ENCODE results near the gene PCDHA10. TPM values are rescaled to one million over a fixed set of nuclear protein-coding genes. Genes with fewer than 3 reads are reported as not detected.

Gene PCDHA10
- total RNA-seq, 1 donor from 2014 or later = not detected

GRCh38 chr5:140881889-140882590 is 26.3 kb downstream of the PCDHA10 start, which contains the start of gene PCDHA13:
Gene PCDHA13 (plus strand): TSS chr5:140882124. CDS start chr5:140882269, 145 bp downstream.
- intact Hi-C loops (cut with micrococcal nuclease) = loop anchor here (5.0 to 10.0 kb wide), 2 partner anchors 90 to 273 kb away; partner anchors contain the start of genes PCDHA2 and PCDHB6

GRCh38 chr5:140882591-140882899 is 26.8 kb downstream of the PCDHA10 start:
- intact Hi-C loops (cut with micrococcal nuclease) = loop anchor here (5.0 to 10.0 kb wide), 2 partner anchors 90 to 272 kb away; partner anchors contain the start of genes PCDHA2 and PCDHB6

GRCh38 chr5:140883373-140883772 is 27.7 kb downstream of the PCDHA10 start:
- intact Hi-C loops (cut with micrococcal nuclease) = loop anchor here (5.0 to 10.0 kb wide), 2 partner anchors 91 to 271 kb away; partner anchors contain the start of genes PCDHA2 and PCDHB6

GRCh38 chr5:140883927-140884697 is 28.4 kb downstream of the PCDHA10 start:
- intact Hi-C loops (cut with micrococcal nuclease) = loop anchor here (5.0 to 10.0 kb wide), 2 partner anchors 92 to 271 kb away; partner anchors contain the start of genes PCDHA2 and PCDHB6

- intact Hi-C loops (cut with micrococcal nuclease) = no loop called here
Observed at GRCh38 chr5:140916325-140916724, 60.6 kb downstream of the PCDHA10 start.

Other genes starting within 250 kb of the PCDHA10 start
- 0.51 and 0.56 TPM in 2 replicates for gene CD14, start 222.7 kb upstream of the PCDHA10 start, total RNA-seq
- gene TMCO6, start 216.4 kb upstream of the PCDHA10 start, total RNA-seq = 25.6 and 28.6 TPM in 2 replicates
- 67.9 and 72.9 TPM in 2 replicates for gene NDUFA2, start 208.3 kb upstream of the PCDHA10 start, total RNA-seq
- 117 and 120 TPM in 2 replicates for gene IK, start 208.1 kb upstream of the PCDHA10 start, total RNA-seq
- gene WDR55, start 191.0 kb upstream of the PCDHA10 start, total RNA-seq = 33.0 and 35.7 TPM in 2 replicates
- gene DND1, start 182.3 kb upstream of the PCDHA10 start, total RNA-seq = 3.9 and 4.5 TPM in 2 replicates
- 92.9 and 96.9 TPM in 2 replicates for gene HARS1, start 164.5 kb upstream of the PCDHA10 start, total RNA-seq
- 32.0 and 34.6 TPM in 2 replicates for gene HARS2, start 164.4 kb upstream of the PCDHA10 start, total RNA-seq
- 62.0 and 63.3 TPM in 2 replicates for gene ZMAT2, start 155.4 kb upstream of the PCDHA10 start, total RNA-seq
- gene PCDHA1, start 69.8 kb upstream of the PCDHA10 start, total RNA-seq = not detected in 2 replicates
- not detected in 2 replicates for gene PCDHA2, start 61.0 kb upstream of the PCDHA10 start, total RNA-seq
- gene PCDHA3, start 54.8 kb upstream of the PCDHA10 start, total RNA-seq = not detected in 2 replicates
- gene PCDHA4, start 48.8 kb upstream of the PCDHA10 start, total RNA-seq = not detected in 2 replicates
- not detected in 2 replicates for gene PCDHA5, start 34.3 kb upstream of the PCDHA10 start, total RNA-seq
- not detected in 2 replicates for gene PCDHA6, start 27.9 kb upstream of the PCDHA10 start, total RNA-seq
- not detected in 2 replicates for gene PCDHA7, start 21.6 kb upstream of the PCDHA10 start, total RNA-seq
- not detected in 2 replicates for gene PCDHA8, start 14.7 kb upstream of the PCDHA10 start, total RNA-seq
- gene PCDHA9, start 7.5 kb upstream of the PCDHA10 start, total RNA-seq = not detected in 2 replicates
- gene PCDHA11, start 13.1 kb downstream of the PCDHA10 start, total RNA-seq = not detected in 2 replicates
- gene PCDHA12, start 19.4 kb downstream of the PCDHA10 start, total RNA-seq = not detected in 2 replicates
- gene PCDHA13, start 26.2 kb downstream of the PCDHA10 start, total RNA-seq = not detected in 2 replicates
- gene PCDHAC1, start 70.4 kb downstream of the PCDHA10 start, total RNA-seq = not detected in 2 replicates
- gene PCDHAC2, start 110.6 kb downstream of the PCDHA10 start, total RNA-seq = not detected in 2 replicates
- gene PCDHB1, start 195.5 kb downstream of the PCDHA10 start, total RNA-seq = not detected in 2 replicates
- gene PCDHB2, start 238.7 kb downstream of the PCDHA10 start, total RNA-seq = 0.07 TPM in 1 of 2 replicates, not detected in the other
- gene PCDHB3, start 244.6 kb downstream of the PCDHA10 start, total RNA-seq = not detected in 2 replicates